LNCaP clone FGC (cell line): ENCODE data around the gene ZBP1.
"Not testable (repeated sequence)": the region's sequence is repeated elsewhere in the genome, so short reads cannot be mapped to it uniquely, and the experiment has no call there.

ENCODE experiments used
- DNase-seq: peaks from one replicate; pipeline ENCODE4 v3.0.0-alpha.2; 2011; ENCODE audit warnings: low read depth
- H3K4me3 ChIP-seq: 2 replicates; pipeline ENCODE4 v1.5.1; 2011; ENCODE audit warnings: mild to moderate bottlenecking, low read depth, low read length, control low read depth
- TF ChIP-seq, protein P1 (sequence below): IDR thresholded peaks from 2 replicates; pipeline ENCODE4 v1.5.1; 2012; ENCODE audit warnings: mild to moderate bottlenecking; ENCODE audit not compliant: control insufficient read depth, insufficient read depth; ENCODE audit errors: extremely low read depth

The ZBP1 gene

DNA sequence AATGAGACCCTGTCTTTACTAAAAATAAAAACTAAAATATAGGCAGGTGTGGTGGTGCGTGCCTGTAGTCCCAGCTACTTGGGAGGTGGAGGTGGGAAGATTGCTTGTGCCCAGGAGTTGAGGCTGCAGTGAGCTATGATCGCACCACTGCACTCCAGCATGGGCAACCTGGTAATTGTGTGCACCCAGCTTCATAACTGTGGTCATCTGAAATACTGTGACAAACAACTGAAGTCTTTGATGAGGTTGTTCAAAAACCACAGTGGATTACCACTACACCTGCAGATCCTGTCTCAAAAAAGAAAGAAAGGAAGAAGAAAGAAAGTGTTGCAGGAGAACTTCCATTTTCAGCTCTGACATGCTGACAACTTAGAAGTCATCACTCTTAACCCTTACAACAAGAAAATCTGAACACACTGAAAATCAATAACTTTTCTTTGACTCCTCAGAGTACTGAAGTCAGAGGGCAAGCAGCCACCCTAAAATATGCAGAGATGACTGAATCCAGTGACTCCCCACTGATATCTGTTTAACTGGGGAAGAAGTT is 13.8 kb upstream of the ZBP1 start:
- H3K4me3 ChIP-seq, result no peak overlapping the region
- TF ChIP-seq, protein P1, sequence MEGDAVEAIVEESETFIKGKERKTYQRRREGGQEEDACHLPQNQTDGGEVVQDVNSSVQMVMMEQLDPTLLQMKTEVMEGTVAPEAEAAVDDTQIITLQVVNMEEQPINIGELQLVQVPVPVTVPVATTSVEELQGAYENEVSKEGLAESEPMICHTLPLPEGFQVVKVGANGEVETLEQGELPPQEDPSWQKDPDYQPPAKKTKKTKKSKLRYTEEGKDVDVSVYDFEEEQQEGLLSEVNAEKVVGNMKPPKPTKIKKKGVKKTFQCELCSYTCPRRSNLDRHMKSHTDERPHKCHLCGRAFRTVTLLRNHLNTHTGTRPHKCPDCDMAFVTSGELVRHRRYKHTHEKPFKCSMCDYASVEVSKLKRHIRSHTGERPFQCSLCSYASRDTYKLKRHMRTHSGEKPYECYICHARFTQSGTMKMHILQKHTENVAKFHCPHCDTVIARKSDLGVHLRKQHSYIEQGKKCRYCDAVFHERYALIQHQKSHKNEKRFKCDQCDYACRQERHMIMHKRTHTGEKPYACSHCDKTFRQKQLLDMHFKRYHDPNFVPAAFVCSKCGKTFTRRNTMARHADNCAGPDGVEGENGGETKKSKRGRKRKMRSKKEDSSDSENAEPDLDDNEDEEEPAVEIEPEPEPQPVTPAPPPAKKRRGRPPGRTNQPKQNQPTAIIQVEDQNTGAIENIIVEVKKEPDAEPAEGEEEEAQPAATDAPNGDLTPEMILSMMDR, result no peak
- DNase-seq, result no peak

DNA sequence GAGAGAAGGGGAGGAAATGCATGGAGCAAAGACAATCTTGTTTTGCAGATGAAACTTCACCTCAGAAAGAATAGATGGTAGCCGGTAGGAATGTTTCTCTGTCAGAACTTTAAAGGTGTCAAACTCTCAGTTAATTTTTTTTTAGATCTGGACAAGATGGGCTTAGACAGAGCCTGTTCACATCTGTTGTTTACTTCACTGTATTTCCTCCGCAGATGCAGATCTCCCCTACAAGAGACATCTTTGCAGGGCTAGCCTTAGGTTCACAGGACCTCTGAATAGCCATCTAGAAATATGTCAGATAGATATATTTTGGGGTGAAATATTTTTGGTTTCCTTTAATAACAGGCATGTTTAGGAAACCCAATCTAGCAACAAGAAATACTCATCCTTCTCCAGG is 12.1 kb upstream of the ZBP1 start:
- no peak for DNase-seq
- no peak overlapping the region for H3K4me3 ChIP-seq
- TF ChIP-seq, protein P1, result no peak

DNA sequence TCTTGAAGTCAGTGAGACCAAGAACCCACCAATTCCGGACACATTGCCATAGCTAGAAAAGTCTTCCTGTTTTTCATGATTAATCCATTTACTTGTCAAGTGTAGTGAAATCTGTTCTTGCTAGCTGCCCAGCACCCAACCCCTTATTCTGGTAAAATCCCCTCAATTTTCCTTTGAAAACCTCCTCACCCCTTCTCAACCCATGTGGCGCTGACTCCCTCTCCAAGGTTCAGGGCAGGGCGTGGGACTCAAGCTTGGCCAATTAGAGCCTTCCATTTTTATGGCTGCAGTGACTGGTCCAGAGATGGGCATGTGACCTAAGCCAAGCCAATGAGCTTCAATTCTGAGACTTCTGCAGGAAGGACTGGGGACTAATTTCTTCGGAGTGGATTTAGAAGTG is 9.8 kb upstream of the ZBP1 start:
- H3K4me3 ChIP-seq, result no peak overlapping the region
- no peak for DNase-seq
- TF ChIP-seq, protein P1, result no peak

DNA sequence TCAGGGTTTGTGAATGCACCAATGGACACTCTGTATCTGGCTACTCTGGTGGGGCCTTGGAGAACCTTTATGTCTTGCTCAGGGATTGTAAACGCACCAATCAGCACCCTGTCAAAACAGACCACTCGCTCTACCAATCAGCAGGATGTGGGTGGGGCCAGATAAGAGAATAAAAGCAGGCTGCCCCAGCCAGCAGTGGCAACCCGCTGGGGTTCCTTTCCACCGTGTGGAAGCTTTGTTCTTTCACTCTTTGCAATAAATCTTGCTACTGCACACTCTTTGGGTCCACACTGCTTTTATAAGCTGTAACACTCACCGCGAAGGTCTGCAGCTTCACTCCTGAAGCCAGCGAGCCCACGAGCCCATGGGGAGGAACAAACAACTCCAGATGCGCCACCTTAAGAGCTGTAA is 9.3 kb upstream of the ZBP1 start:
- DNase-seq, H3K4me3 ChIP-seq: not testable (repeated sequence)

DNA sequence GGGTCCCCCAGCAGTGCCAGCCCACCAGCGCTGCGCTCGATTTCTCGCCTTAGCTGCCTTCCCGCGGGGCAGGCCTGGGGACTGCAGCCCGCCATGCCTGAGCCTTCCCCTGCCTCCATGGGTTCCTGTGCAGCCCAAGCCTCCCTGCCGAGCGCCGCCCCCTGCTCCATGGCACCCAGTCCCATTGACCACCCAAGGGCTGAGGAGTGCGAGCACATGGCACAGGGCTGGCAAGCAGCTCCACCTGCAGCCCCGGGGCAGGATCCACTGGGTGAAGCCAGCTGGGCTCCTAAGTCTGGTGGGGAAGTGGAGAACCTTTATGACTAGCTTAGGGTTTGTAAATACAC is 8.7 kb upstream of the ZBP1 start:
- DNase-seq, result not testable (repeated sequence)

DNA sequence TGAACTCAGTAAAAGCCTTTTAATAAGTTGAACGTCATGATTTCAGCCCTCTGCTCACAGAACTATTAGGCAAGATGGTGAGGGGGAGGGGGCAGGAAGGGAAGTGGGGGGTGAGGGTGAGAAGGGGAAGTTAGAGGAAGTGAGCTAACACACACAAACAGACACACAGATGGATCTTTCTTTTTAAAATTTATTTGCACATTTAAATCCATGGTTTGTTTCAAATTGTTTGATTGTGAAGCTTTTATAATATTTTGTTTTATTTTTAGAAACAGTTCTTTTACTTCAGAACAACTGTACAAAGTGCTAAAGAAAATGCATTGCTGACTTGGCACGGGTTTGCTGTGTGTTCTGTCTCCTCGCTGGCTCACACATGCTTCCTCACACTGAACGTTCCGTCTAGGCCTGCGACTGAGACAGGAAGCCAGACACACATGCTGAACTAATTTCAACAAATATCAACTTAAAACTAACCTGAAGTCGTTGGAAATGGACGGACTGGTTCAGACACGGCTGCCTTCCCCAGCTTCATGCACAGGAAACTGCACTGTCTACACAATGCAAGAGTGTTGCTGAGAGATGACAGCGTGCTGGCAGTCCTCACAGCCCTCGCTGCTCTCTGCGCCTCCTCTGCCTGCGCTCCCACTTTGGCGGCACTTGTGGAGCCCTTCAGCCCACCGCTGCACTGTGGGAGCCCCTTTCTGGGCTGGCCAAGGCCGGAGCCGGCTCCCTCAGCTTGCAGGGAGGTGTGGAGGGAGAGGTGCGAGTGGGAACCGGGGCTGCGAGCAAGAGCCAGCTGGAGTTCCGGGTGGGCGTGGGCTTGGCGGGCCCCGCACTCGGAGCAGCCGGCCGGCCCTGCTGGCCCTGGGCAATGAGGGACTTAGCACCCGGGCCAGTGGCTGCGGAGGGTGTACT is 8.1 kb upstream of the ZBP1 start:
- H3K4me3 ChIP-seq, result no peak overlapping the region
- TF ChIP-seq, protein P1, result no peak
- no peak for DNase-seq

More for the DNA sequence above, 8.7 kb upstream of the ZBP1 start:
- H3K4me3 ChIP-seq, result not testable (repeated sequence)

DNA sequence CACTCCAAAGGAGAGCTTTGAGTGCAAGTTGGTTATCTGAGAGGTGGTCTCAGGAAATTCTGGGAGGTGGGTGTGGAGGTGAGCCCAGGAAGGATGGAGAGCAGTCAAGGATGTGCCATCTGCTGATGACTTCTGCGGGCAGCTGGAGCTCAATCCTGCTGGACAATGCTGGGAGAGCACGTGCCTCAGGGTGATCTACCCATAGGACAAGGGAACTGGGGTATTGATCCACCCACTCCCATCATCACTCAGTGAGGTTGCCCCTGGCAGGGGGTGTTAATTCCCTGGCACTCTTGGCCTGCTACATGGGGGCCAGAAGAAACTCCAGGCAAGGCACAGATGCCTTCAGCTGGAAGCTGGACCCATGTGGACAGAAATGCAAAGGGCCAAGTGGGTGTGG is 7.1 kb upstream of the ZBP1 start:
- TF ChIP-seq, protein P1, result no peak
- no peak for DNase-seq
- H3K4me3 ChIP-seq, result no peak overlapping the region

DNA sequence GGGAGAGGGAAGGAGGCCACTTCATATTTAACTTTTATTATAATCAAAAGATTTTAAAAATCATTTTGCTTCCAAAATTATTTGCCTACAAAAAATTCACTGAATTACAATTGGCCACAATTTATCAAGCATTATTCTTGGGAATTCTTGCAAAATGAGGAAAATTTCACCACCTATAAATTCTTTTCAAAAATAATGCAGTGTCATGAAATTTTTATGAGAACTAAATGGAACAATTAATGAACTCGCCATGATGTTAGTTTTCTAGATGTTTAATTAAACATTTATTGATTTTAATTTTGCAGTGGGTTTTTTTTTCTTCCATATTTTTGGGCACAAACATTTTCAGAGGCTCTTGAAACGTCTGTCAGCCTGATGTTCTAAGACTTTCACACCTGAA is 5.8 kb upstream of the ZBP1 start:
- H3K4me3 ChIP-seq, result no peak overlapping the region

More for the DNA sequence above, 5.8 kb upstream of the ZBP1 start:
- TF ChIP-seq, protein P1, result no peak
- DNase-seq, result no peak
